ENCODE measurements around the gene ZNF682. TPM values are rescaled to one million over a fixed set of nuclear protein-coding genes. Genes with fewer than 3 reads are reported as not detected.
"Not testable (repeated sequence)": the region's sequence is repeated elsewhere in the genome, so short reads cannot be mapped to it uniquely, and the experiment has no call there.

Gene ZNF682
- 10 to 100 TPM in 1 of 4 donors, 1 to 10 TPM in 3; 5.1 to 10.7 (median 8.9) TPM for total RNA-seq

DNA sequence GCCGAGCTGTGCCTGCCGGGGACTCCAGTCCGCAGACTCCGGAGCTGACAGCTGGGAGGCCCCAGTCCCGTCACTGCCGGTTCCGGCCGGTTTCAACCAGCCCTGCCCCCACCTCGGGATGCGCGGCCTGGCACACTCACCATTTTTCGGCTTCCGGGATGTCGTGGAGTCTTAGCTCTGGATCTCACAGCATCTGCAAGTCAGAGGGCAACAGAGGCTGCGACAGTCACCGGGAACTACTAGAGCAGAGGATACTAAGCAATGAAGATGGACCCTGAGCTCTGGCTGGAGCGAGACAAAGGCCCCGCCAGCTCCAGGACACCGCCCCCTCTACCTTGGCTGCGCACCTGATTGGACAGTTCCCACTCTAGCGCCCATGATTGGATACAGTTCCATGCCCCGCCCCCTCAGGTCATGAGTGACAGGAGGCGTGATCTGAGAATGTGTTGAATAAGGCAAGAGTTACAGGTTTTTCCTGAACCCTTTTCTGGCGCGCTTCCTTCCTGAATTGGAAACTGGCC is at the start of gene ZNF682:
TSS of gene ZNF682 (minus strand) at position 303 of the 521 bp plus-strand sequence. CDS start at position 143, 160 bp downstream.
- H3K27ac ChIP-seq, result peak within 1 kb of the TSS; percentile 48 to 73 (median 58)
- no peaks in the 10 kb centered on the region for H3K36me3 ChIP-seq
- TF ChIP-seq, protein P1, sequence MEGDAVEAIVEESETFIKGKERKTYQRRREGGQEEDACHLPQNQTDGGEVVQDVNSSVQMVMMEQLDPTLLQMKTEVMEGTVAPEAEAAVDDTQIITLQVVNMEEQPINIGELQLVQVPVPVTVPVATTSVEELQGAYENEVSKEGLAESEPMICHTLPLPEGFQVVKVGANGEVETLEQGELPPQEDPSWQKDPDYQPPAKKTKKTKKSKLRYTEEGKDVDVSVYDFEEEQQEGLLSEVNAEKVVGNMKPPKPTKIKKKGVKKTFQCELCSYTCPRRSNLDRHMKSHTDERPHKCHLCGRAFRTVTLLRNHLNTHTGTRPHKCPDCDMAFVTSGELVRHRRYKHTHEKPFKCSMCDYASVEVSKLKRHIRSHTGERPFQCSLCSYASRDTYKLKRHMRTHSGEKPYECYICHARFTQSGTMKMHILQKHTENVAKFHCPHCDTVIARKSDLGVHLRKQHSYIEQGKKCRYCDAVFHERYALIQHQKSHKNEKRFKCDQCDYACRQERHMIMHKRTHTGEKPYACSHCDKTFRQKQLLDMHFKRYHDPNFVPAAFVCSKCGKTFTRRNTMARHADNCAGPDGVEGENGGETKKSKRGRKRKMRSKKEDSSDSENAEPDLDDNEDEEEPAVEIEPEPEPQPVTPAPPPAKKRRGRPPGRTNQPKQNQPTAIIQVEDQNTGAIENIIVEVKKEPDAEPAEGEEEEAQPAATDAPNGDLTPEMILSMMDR (IDR thresholded peaks at IDR 0.05), result no peak
- peak; percentile 15 to 17 for TF ChIP-seq POLR2A (IDR thresholded peaks at IDR 0.05)
- no peaks in the 10 kb centered on the region for H3K27me3 ChIP-seq
- peak; percentile 92 to 100 (median 98) for DNase-seq
- H3K4me1 ChIP-seq, result no peaks in the 10 kb centered on the region
- H3K4me3 ChIP-seq, result peak within 1 kb of the TSS; percentile 60 to 89 (median 82)
- no peaks in the 10 kb centered on the region for H3K9me3 ChIP-seq

GRCh38 chr19:20082876-20083275 is 43.6 kb upstream of the ZNF682 start:
- DNase-seq, H3K36me3 ChIP-seq, H3K9me3 ChIP-seq: not testable (repeated sequence)

DNA sequence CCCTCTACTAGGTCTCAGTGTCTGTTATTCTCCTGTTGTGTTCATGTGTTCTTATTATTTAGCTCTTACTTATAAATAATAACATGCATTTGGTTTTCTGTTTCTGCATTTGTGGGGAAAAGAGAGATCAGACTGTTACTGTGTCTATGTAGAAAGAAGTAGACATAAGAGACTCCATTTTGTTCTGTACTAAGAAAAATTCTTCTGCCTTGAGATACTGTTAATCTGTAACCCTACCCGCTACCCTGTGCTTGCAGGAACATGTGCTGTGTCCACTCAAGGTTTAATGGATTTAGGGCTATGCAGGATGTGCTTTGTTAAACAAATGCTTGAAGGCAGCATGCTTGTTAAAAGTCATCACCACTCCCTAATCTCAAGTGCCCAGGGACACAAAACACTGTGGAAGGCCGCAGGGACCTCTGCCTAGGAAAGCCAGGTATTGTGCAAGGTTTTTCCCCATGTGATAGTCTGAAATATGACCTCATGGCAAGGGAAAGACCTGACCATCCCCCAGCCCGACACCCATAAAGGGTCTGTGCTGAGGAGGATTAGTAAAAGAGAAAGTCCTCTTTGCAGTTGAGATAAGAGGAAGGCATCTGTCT is 43.0 kb upstream of the ZNF682 start:
- H3K27me3 ChIP-seq, DNase-seq, H3K9me3 ChIP-seq, H3K36me3 ChIP-seq, H3K4me1 ChIP-seq, H3K4me3 ChIP-seq, H3K27ac ChIP-seq: not testable (repeated sequence)

More at GRCh38 chr19:20082876-20083275, 43.6 kb upstream of the ZNF682 start:
- H3K27me3 ChIP-seq, H3K4me1 ChIP-seq, H3K4me3 ChIP-seq, H3K27ac ChIP-seq: not testable (repeated sequence)

- H3K27ac ChIP-seq, result no peak overlapping the region
- no peaks in the 10 kb centered on the region for H3K4me1 ChIP-seq
- H3K9me3 ChIP-seq, result no peaks in the 10 kb centered on the region
- TF ChIP-seq, protein P1 (IDR thresholded peaks at IDR 0.05), result no peak
- no peak for TF ChIP-seq POLR2A (IDR thresholded peaks at IDR 0.05)
- no peaks in the 10 kb centered on the region for H3K27me3 ChIP-seq
- no peaks in the 10 kb centered on the region for H3K36me3 ChIP-seq
- no peak overlapping the region for H3K4me3 ChIP-seq
- no peak for DNase-seq
Measured at GRCh38 chr19:20080656-20081055, 41.4 kb upstream of the ZNF682 start.

DNA sequence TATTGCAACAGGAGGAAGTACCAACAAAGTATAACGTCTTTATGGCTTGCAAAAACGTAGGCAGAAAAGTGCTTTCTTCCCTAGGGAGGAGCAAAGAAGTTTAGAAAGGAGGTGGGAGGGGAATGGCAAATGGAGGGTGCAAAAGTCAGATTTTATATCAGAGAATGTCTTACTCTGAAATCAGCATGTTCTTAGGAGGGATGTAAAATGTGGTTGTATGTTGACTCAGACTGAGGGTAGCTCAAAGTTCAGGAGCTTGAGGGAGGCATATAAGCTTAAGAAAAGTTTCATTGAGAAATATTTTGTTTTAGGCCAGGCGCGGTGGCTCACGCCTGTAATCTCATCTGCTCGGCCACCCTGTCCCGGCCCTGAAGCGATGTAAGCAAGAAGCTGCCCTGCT is 40.2 kb upstream of the ZNF682 start:
- Histone ChIP-seq H3K27me3 (no peaks in the 10 kb centered on the region), H3K4me3 (peak overlapping the region in 1 of 4 donors; percentile 54), H3K27ac (no peak overlapping the region), H3K4me1 (no peaks in the 10 kb centered on the region), H3K9me3 (no peaks in the 10 kb centered on the region), H3K36me3 (no peaks in the 10 kb centered on the region)
- no peak for DNase-seq
- TF ChIP-seq, protein P1 (IDR thresholded peaks at IDR 0.05), result no peak
- TF ChIP-seq POLR2A (IDR thresholded peaks at IDR 0.05), result no peak

GRCh38 chr19:20078581-20079031 is 39.3 kb upstream of the ZNF682 start:
- Histone ChIP-seq H3K36me3 (no peaks in the 10 kb centered on the region), H3K4me1 (no peaks in the 10 kb centered on the region), H3K27me3 (no peaks in the 10 kb centered on the region), H3K27ac (no peak overlapping the region), H3K9me3 (no peaks in the 10 kb centered on the region), H3K4me3 (peak overlapping the region; percentile 40 to 63 (median 55))
- DNase-seq, result peak in 1 of 3 donors; percentile 49
- TF ChIP-seq, protein P1 (IDR thresholded peaks at IDR 0.05), result no peak
- no peak for TF ChIP-seq POLR2A (IDR thresholded peaks at IDR 0.05)

All from Peyer's patch (tissue), 4 donors.